C4-2B (cell line): Measurements from ENCODE around the gene DGKH.

Experiments
- H3K27ac ChIP-seq: fragments of 450-650 bp; 2 replicates; pipeline ENCODE4 v1.5.1; 2017
- CTCF ChIP-seq: fragments of 450-650 bp; conservative IDR thresholded peaks from 2 replicates; pipeline ENCODE4 v1.5.1; 2017; ENCODE audit warnings: mild to moderate bottlenecking
- ZFX ChIP-seq: fragments of 450-650 bp; IDR thresholded peaks from 2 replicates; pipeline ENCODE4 v1.6.1; 2017

The DGKH gene

GRCh38 chr13:42173789-42174343, 125.4 kb downstream of the DGKH start:
- no peak overlapping the region for H3K27ac ChIP-seq
- TF ChIP-seq CTCF = no peak
- TF ChIP-seq ZFX = no peak

- peak overlapping the region; percentile 31; the same call in 1 of the 2 replicates for H3K27ac ChIP-seq
- TF ChIP-seq ZFX = no peak
Observed at GRCh38 chr13:42174344-42175162, 126.1 kb downstream of the DGKH start.

GRCh38 chr13:42176294-42176693, 127.8 kb downstream of the DGKH start:
- TF ChIP-seq CTCF (no peak), ZFX (no peak)
- H3K27ac ChIP-seq = no peak overlapping the region

- no peak for TF ChIP-seq CTCF
- no peak for TF ChIP-seq ZFX
- H3K27ac ChIP-seq = no peak overlapping the region
Observed at GRCh38 chr13:42177189-42177588, 128.7 kb downstream of the DGKH start.

GRCh38 chr13:42181381-42181953, 133.0 kb downstream of the DGKH start:
- TF ChIP-seq CTCF (no peak), ZFX (no peak)
- H3K27ac ChIP-seq = no peak overlapping the region

- TF ChIP-seq ZFX = no peak
- TF ChIP-seq CTCF = no peak
Observed at GRCh38 chr13:42189061-42189460, 140.6 kb downstream of the DGKH start.

GRCh38 chr13:42190529-42190928, 142.1 kb downstream of the DGKH start:
- no peak overlapping the region for H3K27ac ChIP-seq
- TF ChIP-seq CTCF (no peak), ZFX (no peak)

More at GRCh38 chr13:42189061-42189460, 140.6 kb downstream of the DGKH start:
- H3K27ac ChIP-seq = no peak overlapping the region
